ENCODE data around the gene TBL1Y.

The TBL1Y gene

GRCh38 chrY:6935497-6935896 lies 25.0 kb downstream of the TBL1Y start:
- no peaks in the 10 kb centered on the region for H3K9me2 ChIP-seq (replicated peaks; ENCODE audit: control insufficient read depth, low read length)
- no peaks in the 10 kb centered on the region for H3K4me1 ChIP-seq (ENCODE audit: control insufficient read depth, low read length)
- no peak for TF ChIP-seq EZH2phosphoT487 (IDR thresholded peaks at IDR 0.05; ENCODE audit: borderline replicate concordance, low read length)
- no peak for TF ChIP-seq CTCF (IDR thresholded peaks at IDR 0.05; ENCODE audit: low read depth, low read length, poor library complexity, severe bottlenecking)
- H3K4me3 ChIP-seq (ENCODE audit: low read length): no peak overlapping the region
- no peaks in the 10 kb centered on the region for H3K79me2 ChIP-seq (ENCODE audit: control insufficient read depth, low read length)
- no peaks in the 10 kb centered on the region for H3K27me3 ChIP-seq (ENCODE audit: control insufficient read depth, low read length)
- no peaks in the 10 kb centered on the region for H3K9me3 ChIP-seq (ENCODE audit: control insufficient read depth, insufficient read depth, low read length)
- H3K27ac ChIP-seq (ENCODE audit: low read depth, low read length): no peak overlapping the region
- no peak overlapping the region for H3K4me2 ChIP-seq (ENCODE audit: low read length)
- H3F3A ChIP-seq (ENCODE audit: control insufficient read depth, insufficient read depth): no peaks in the 10 kb centered on the region
- H4K20me1 ChIP-seq (ENCODE audit: control insufficient read depth, insufficient read depth, low read depth, low read length): no peaks in the 10 kb centered on the region
- H3K36me3 ChIP-seq (ENCODE audit: control insufficient read depth, low read length): no peaks in the 10 kb centered on the region

- Histone ChIP-seq H3K4me1 (ENCODE audit: control insufficient read depth, low read length) (no peaks in the 10 kb centered on the region), H3K79me2 (ENCODE audit: control insufficient read depth, low read length) (no peaks in the 10 kb centered on the region), H3F3A (ENCODE audit: control insufficient read depth, insufficient read depth) (no peaks in the 10 kb centered on the region), H3K4me2 (ENCODE audit: low read length) (no peak overlapping the region), H3K36me3 (ENCODE audit: control insufficient read depth, low read length) (no peaks in the 10 kb centered on the region), H3K4me3 (ENCODE audit: low read length) (no peak overlapping the region), H3K27ac (ENCODE audit: low read depth, low read length) (no peak overlapping the region), H3K27me3 (ENCODE audit: control insufficient read depth, low read length) (no peaks in the 10 kb centered on the region), H4K20me1 (ENCODE audit: control insufficient read depth, insufficient read depth, low read depth, low read length) (no peaks in the 10 kb centered on the region), H3K9me2 (replicated peaks; ENCODE audit: control insufficient read depth, low read length) (no peaks in the 10 kb centered on the region), H3K9me3 (ENCODE audit: control insufficient read depth, insufficient read depth, low read length) (no peaks in the 10 kb centered on the region)
- no peak for TF ChIP-seq CTCF (IDR thresholded peaks at IDR 0.05; ENCODE audit: low read depth, low read length, poor library complexity, severe bottlenecking)
- TF ChIP-seq EZH2phosphoT487 (IDR thresholded peaks at IDR 0.05; ENCODE audit: borderline replicate concordance, low read length): no peak
These were observed 37.2 kb downstream of the TBL1Y start for GRCh38 chrY:6947695-6948094.

GRCh38 chrY:6948378-6948777 lies 37.9 kb downstream of the TBL1Y start:
- TF ChIP-seq EZH2phosphoT487 (IDR thresholded peaks at IDR 0.05; ENCODE audit: borderline replicate concordance, low read length) (no peak), CTCF (IDR thresholded peaks at IDR 0.05; ENCODE audit: low read depth, low read length, poor library complexity, severe bottlenecking) (no peak)
- Histone ChIP-seq H3F3A (ENCODE audit: control insufficient read depth, insufficient read depth) (no peaks in the 10 kb centered on the region), H3K9me2 (replicated peaks; ENCODE audit: control insufficient read depth, low read length) (no peaks in the 10 kb centered on the region), H3K36me3 (ENCODE audit: control insufficient read depth, low read length) (no peaks in the 10 kb centered on the region), H3K79me2 (ENCODE audit: control insufficient read depth, low read length) (no peaks in the 10 kb centered on the region), H3K9me3 (ENCODE audit: control insufficient read depth, insufficient read depth, low read length) (no peaks in the 10 kb centered on the region), H4K20me1 (ENCODE audit: control insufficient read depth, insufficient read depth, low read depth, low read length) (no peaks in the 10 kb centered on the region), H3K4me1 (ENCODE audit: control insufficient read depth, low read length) (no peaks in the 10 kb centered on the region), H3K27ac (ENCODE audit: low read depth, low read length) (no peak overlapping the region), H3K4me3 (ENCODE audit: low read length) (no peak overlapping the region), H3K27me3 (ENCODE audit: control insufficient read depth, low read length) (no peaks in the 10 kb centered on the region), H3K4me2 (ENCODE audit: low read length) (no peak overlapping the region)

- TF ChIP-seq CTCF (IDR thresholded peaks at IDR 0.05; ENCODE audit: low read depth, low read length, poor library complexity, severe bottlenecking) (no peak), EZH2phosphoT487 (IDR thresholded peaks at IDR 0.05; ENCODE audit: borderline replicate concordance, low read length) (no peak)
- H3K9me3 ChIP-seq (ENCODE audit: control insufficient read depth, insufficient read depth, low read length): no peaks in the 10 kb centered on the region
- H3K4me1 ChIP-seq (ENCODE audit: control insufficient read depth, low read length): no peaks in the 10 kb centered on the region
- no peak overlapping the region for H3K4me3 ChIP-seq (ENCODE audit: low read length)
- no peaks in the 10 kb centered on the region for H3K36me3 ChIP-seq (ENCODE audit: control insufficient read depth, low read length)
- no peak overlapping the region for H3K27ac ChIP-seq (ENCODE audit: low read depth, low read length)
- no peaks in the 10 kb centered on the region for H3K27me3 ChIP-seq (ENCODE audit: control insufficient read depth, low read length)
- no peaks in the 10 kb centered on the region for H3K9me2 ChIP-seq (replicated peaks; ENCODE audit: control insufficient read depth, low read length)
- no peak overlapping the region for H3K4me2 ChIP-seq (ENCODE audit: low read length)
- H3F3A ChIP-seq (ENCODE audit: control insufficient read depth, insufficient read depth): no peaks in the 10 kb centered on the region
- H4K20me1 ChIP-seq (ENCODE audit: control insufficient read depth, insufficient read depth, low read depth, low read length): no peaks in the 10 kb centered on the region
- no peaks in the 10 kb centered on the region for H3K79me2 ChIP-seq (ENCODE audit: control insufficient read depth, low read length)
These were observed 39.5 kb downstream of the TBL1Y start for GRCh38 chrY:6949947-6950346.

All from DOHH2 (cell line).